H1 (cell line): ENCODE results near the gene HTR4. TPM values are rescaled to one million over a fixed set of nuclear protein-coding genes. Genes with fewer than 3 reads are reported as not detected.

Experiments used
- CTCF ChIA-PET: fragments of 300-600 bp; sonication (Branson Sonifier 250); formaldehyde crosslinking; loops from one replicate; lab custom pipeline; 2021; ENCODE audit not compliant: partially characterized antibody; lab: Charles Lee
- POLR2A ChIA-PET: fragments of 300-600 bp; sonication (Branson Sonifier 250); formaldehyde crosslinking; loops from one replicate; lab custom pipeline; 2021; ENCODE audit warnings: inconsistent platforms; ENCODE audit not compliant: partially characterized antibody; lab: Charles Lee
- DNase-seq, 2 experiments: peaks; one replicate each; pipeline versions ENCODE4 v3.0.0 to v3.0.0-alpha.2; 2010 to 2022; ENCODE audit warnings: low spot score in 2 of 2, low read depth in 1 of 2, mixed read lengths in 1 of 2
- FAIRE-seq: peaks from 2 replicates; lab custom pipeline; 2011; peaks lifted over from hg19 to GRCh38; lab: Jason Lieb, UNC
- H2AFZ ChIP-seq: 2 replicates; pipeline ENCODE4 v1.8.1; 2012; ENCODE audit warnings: low read length, inconsistent platforms
- H2AK5ac ChIP-seq: 2 replicates; pipeline ENCODE4 v1.6.1; 2013; ENCODE audit warnings: low read depth, low read length
- H2BK120ac ChIP-seq: replicated peaks from 2 replicates; pipeline ENCODE3; 2013; ENCODE audit warnings: low read depth, low read length, inconsistent platforms
- H2BK12ac ChIP-seq: 2 replicates; pipeline ENCODE4 v1.6.1; 2013; ENCODE audit warnings: low read depth, low read length
- H2BK15ac ChIP-seq: 2 replicates; pipeline ENCODE4 v1.6.1; 2013; ENCODE audit warnings: low read length
- H2BK20ac ChIP-seq: 2 replicates; pipeline ENCODE4 v1.6.1; 2013; ENCODE audit warnings: low read length
- H2BK5ac ChIP-seq: 2 replicates; pipeline ENCODE4 v1.6.1; 2013; ENCODE audit warnings: low read depth, low read length
- H3K14ac ChIP-seq: 2 replicates; pipeline ENCODE4 v1.6.1; 2013; ENCODE audit warnings: inconsistent platforms; ENCODE audit not compliant: insufficient read length
- H3K18ac ChIP-seq: 2 replicates; pipeline ENCODE4 v1.6.1; 2013; ENCODE audit warnings: low read length; ENCODE audit errors: extremely low read depth
- H3K23ac ChIP-seq: 2 replicates; pipeline ENCODE4 v1.6.1; 2013; ENCODE audit warnings: inconsistent platforms; ENCODE audit not compliant: insufficient read length
- H3K23me2 ChIP-seq: 2 replicates; pipeline ENCODE4 v1.6.1; 2013; ENCODE audit warnings: low read depth, low read length
- H3K27ac ChIP-seq: 2 replicates; pipeline ENCODE4 v1.6.1; 2011; ENCODE audit warnings: low read depth, low read length, inconsistent platforms
- H3K27me3 ChIP-seq, 4 experiments: replicated peaks in 1 of 4; 1 replicate in 1 of 4; 2 replicates in 3 of 4; pipeline versions ENCODE4 v1.6.1 to v1.8.1; 2011 to 2013; ENCODE audit warnings: low read length in 3 of 4, mild to moderate bottlenecking in 3 of 4, inconsistent platforms in 2 of 4, mixed read lengths in 2 of 4, moderate library complexity in 1 of 4; ENCODE audit not compliant: control insufficient read depth in 3 of 4, insufficient read depth in 3 of 4; ENCODE audit errors: extremely low read depth in 1 of 4
- H3K36me3 ChIP-seq, 4 experiments: 2 replicates each; pipeline versions ENCODE4 v1.6.1 to v1.8.1; 2011 to 2013; ENCODE audit warnings: mild to moderate bottlenecking in 4 of 4, low read length in 3 of 4, moderate library complexity in 2 of 4, control low read depth in 1 of 4, inconsistent platforms in 1 of 4; ENCODE audit not compliant: insufficient read depth in 4 of 4, control insufficient read depth in 2 of 4
- H3K4ac ChIP-seq: replicated peaks from 2 replicates; pipeline ENCODE3; 2013; ENCODE audit warnings: low read length, low read depth, mixed read lengths, inconsistent platforms; ENCODE audit not compliant: insufficient read length
- H3K4me1 ChIP-seq, 4 experiments: replicated peaks in 1 of 4; 1 replicate in 1 of 4; 2 replicates in 3 of 4; pipeline versions ENCODE4 v1.6.1 to v1.8.1; 2011 to 2013; ENCODE audit warnings: low read length in 3 of 4, inconsistent platforms in 2 of 4, mixed read lengths in 1 of 4; ENCODE audit not compliant: insufficient read depth in 4 of 4, control insufficient read depth in 3 of 4
- H3K4me2 ChIP-seq, 2 experiments: 2 replicates each; pipeline versions ENCODE4 v1.6.1 to v1.8.1; 2011 to 2013; ENCODE audit warnings: low read depth in 2 of 2, low read length in 2 of 2, control low read depth in 1 of 2, inconsistent platforms in 1 of 2, mild to moderate bottlenecking in 1 of 2; ENCODE audit not compliant: insufficient read depth in 1 of 2
- H3K4me3 ChIP-seq, 4 experiments: fragments of 200-600, 300-600 bp in 1 of 4; sonication (generic), shearing (Covaris generic), sonication (Bioruptor Twin) in 1 of 4; 2 replicates each; pipeline versions ENCODE4 v1.5.1 to v1.8.1; 2011 to 2016; ENCODE audit warnings: low read length in 4 of 4, low read depth in 3 of 4, control low read depth in 2 of 4, inconsistent platforms in 2 of 4, mild to moderate bottlenecking in 2 of 4, mixed read lengths in 1 of 4, moderate library complexity in 1 of 4; ENCODE audit not compliant: insufficient read depth in 2 of 4; ENCODE audit errors: extremely low read depth in 1 of 4
- H3K56ac ChIP-seq: replicated peaks from 2 replicates; pipeline ENCODE3; 2013; ENCODE audit warnings: low read depth, mild to moderate bottlenecking, mixed read lengths, low read length, inconsistent platforms; ENCODE audit not compliant: insufficient read length
- H3K79me1 ChIP-seq: 2 replicates; pipeline ENCODE4 v1.6.1; 2013; ENCODE audit warnings: low read depth, low read length, control low read depth
- H3K79me2 ChIP-seq, 2 experiments: 2 replicates each; pipeline versions ENCODE4 v1.6.1 to v1.8.1; 2012 to 2013; ENCODE audit warnings: low read length in 2 of 2, mild to moderate bottlenecking in 2 of 2, inconsistent platforms in 1 of 2; ENCODE audit not compliant: insufficient read depth in 2 of 2, control insufficient read depth in 1 of 2
- H3K9ac ChIP-seq, 4 experiments: replicated peaks in 1 of 4; 1 replicate in 1 of 4; 2 replicates in 3 of 4; pipeline versions ENCODE4 v1.6.1 to v1.8.1; 2011 to 2013; ENCODE audit warnings: low read depth in 3 of 4, low read length in 3 of 4, control low read depth in 2 of 4, mild to moderate bottlenecking in 2 of 4, moderate library complexity in 2 of 4, inconsistent platforms in 1 of 4; ENCODE audit errors: extremely low read depth in 1 of 4
- H3K9me3 ChIP-seq, 2 experiments: 2 replicates each; pipeline versions ENCODE4 v1.6.1 to v1.8.1; 2012 to 2013; ENCODE audit warnings: mild to moderate bottlenecking in 2 of 2, moderate library complexity in 2 of 2, control low read depth in 1 of 2, inconsistent platforms in 1 of 2, low read depth in 1 of 2, low read length in 1 of 2, mixed read lengths in 1 of 2; ENCODE audit not compliant: insufficient read depth in 2 of 2
- H4K20me1 ChIP-seq, 2 experiments: replicated peaks in 1 of 2; 2 replicates each; pipeline versions ENCODE3 to v1.8.1; 2011 to 2013; ENCODE audit warnings: inconsistent platforms in 2 of 2, low read length in 2 of 2, mild to moderate bottlenecking in 1 of 2; ENCODE audit not compliant: insufficient read depth in 2 of 2, control insufficient read depth in 1 of 2
- H4K5ac ChIP-seq: 2 replicates; pipeline ENCODE4 v1.6.1; 2013; ENCODE audit warnings: low read length, low read depth, mixed read lengths, inconsistent platforms; ENCODE audit not compliant: insufficient read length
- H4K8ac ChIP-seq: 2 replicates; pipeline ENCODE4 v1.8.0; 2013; ENCODE audit warnings: mild to moderate bottlenecking, moderate library complexity, low read length, inconsistent platforms; ENCODE audit not compliant: insufficient read depth; ENCODE audit errors: extremely low read depth
- H4K91ac ChIP-seq: replicated peaks from 2 replicates; pipeline ENCODE3; 2013; ENCODE audit warnings: low read length, mixed read lengths, inconsistent platforms; ENCODE audit not compliant: insufficient read length
- BRCA1 ChIP-seq: IDR thresholded peaks from 2 replicates; pipeline ENCODE4 v1.6.1; 2012; ENCODE audit warnings: low read depth, low read length, improper control_type of control experiment
- CBX5 ChIP-seq: fragments of 300-800, 300-1000 bp; sonication (generic); IDR thresholded peaks from 2 replicates; pipeline ENCODE4 v1.7.1; 2016; ENCODE audit warnings: antibody characterized with exemption, low read length, low read depth
- GABPA ChIP-seq: IDR thresholded peaks from 2 replicates; pipeline ENCODE4 v1.6.1; 2011; ENCODE audit warnings: mild to moderate bottlenecking, low read length, moderate library complexity, borderline replicate concordance; ENCODE audit not compliant: insufficient read depth
- GTF2F1 ChIP-seq: IDR thresholded peaks from 2 replicates; pipeline ENCODE4 v1.6.1; 2012; ENCODE audit warnings: low read depth, low read length, improper control_type of control experiment, borderline replicate concordance
- PHF8 ChIP-seq: fragments of 200-600 bp; sonication (generic); conservative IDR thresholded peaks from 2 replicates; pipeline ENCODE4 v1.7.1; 2012; ENCODE audit warnings: low read depth, mild to moderate bottlenecking, inconsistent platforms, low read length, moderate library complexity
- POLR2A ChIP-seq, 2 experiments: IDR thresholded peaks; 1 replicate in 1 of 2; 2 replicates in 1 of 2; pipeline ENCODE4 v1.6.1; 2011; ENCODE audit warnings: low read depth in 2 of 2, low read length in 2 of 2, mild to moderate bottlenecking in 2 of 2; ENCODE audit errors: control extremely low read depth in 1 of 2
- SIRT6 ChIP-seq: IDR thresholded peaks from one replicate; pipeline ENCODE4 v1.7.1; 2012; ENCODE audit warnings: low read length, inconsistent platforms
- SIX5 ChIP-seq: IDR thresholded peaks from 2 replicates; pipeline ENCODE4 v1.6.1; 2011; ENCODE audit warnings: mild to moderate bottlenecking, low read depth, low read length
- SP4 ChIP-seq: IDR thresholded peaks from 2 replicates; pipeline ENCODE4 v1.6.1; 2012; ENCODE audit warnings: low read length, inconsistent platforms
- WGBS, 2 experiments: shearing (Covaris generic) in 1 of 2; methylation state at CpG; one replicate each; pipeline versions ENCODE4 v1.1.6 to v1.1.7; 2013 to 2015; ENCODE audit warnings: low lambda C conversion rate in 2 of 2, mixed read lengths in 2 of 2, inconsistent platforms in 1 of 2, low coverage in 1 of 2, missing lambda C conversion rate in 1 of 2; ENCODE audit not compliant: insufficient replicate concordance in 2 of 2, insufficient coverage in 1 of 2, insufficient read length in 1 of 2; ENCODE audit errors: extremely low coverage in 1 of 2, missing lambda C conversion rate in 1 of 2; 5-methylcytosine and 5-hydroxymethylcytosine counted together
- polyA plus RNA-seq, 7 experiments: library from polyadenylated mRNA; depleted of rRNA in 3 of 7; stranded (reverse) in 5 of 7; unstranded in 2 of 7; fragments of >200 nt in 5 of 7; fragments of 200-250 nt in 2 of 7; gene quantifications; 1 replicate in 5 of 7; 2 replicates in 1 of 7; 4 replicates in 1 of 7; pipeline versions ENCODE4 v1.2.1 to v1.2.3, GENCODE V29; 2011 to 2013; ENCODE audit warnings: missing spikeins in 2 of 7, mixed read lengths in 2 of 7
- total RNA-seq: library from RNA; stranded (reverse); fragmentation: NEBNext Ultra II Directional; extraction: Animal tissue kit (Norgen Biotek cat#: 25700); gene quantifications from 2 replicates; pipeline ENCODE4 v1.2.1, GENCODE V29; 2021
- TF ChIP-seq, protein P1 (sequence below): IDR thresholded peaks from 2 replicates; pipeline ENCODE4 v1.6.1; 2012; ENCODE audit warnings: inconsistent platforms

HTR4 gene
- total and polyA plus RNA-seq, 2 of the 8 experiments (the other 6 are each of a cell fraction or from before 2014, with no cell fraction given) = not detected

- H2BK120ac ChIP-seq = no peak overlapping the region
- no peaks in the 10 kb centered on the region for H3K4me1 ChIP-seq
- WGBS, 2 experiments = 84% methylated on average over 2 of the region's 2 CpGs; no CpG with 5 or more reads in 1 of the 2 experiments
- ChIA-PET POLR2A (no interaction called here), CTCF (interaction anchor here (2.4 to 10.7 kb wide), 2 partner anchors 292 kb away, joined by 11 to 231 read pairs; no protein-coding TSS in a partner anchor)
- no peaks in the 10 kb centered on the region for H3K79me1 ChIP-seq
- H2BK15ac ChIP-seq = no peak overlapping the region
- H3K27me3 ChIP-seq = no peaks in the 10 kb centered on the region
- no peak overlapping the region for H2AK5ac ChIP-seq
- FAIRE-seq (no peak), DNase-seq (no peak)
- H2AFZ ChIP-seq = no peak overlapping the region
- H3K4me2 ChIP-seq = no peak overlapping the region
- no peak overlapping the region for H3K4me3 ChIP-seq
- no peak overlapping the region for H2BK5ac ChIP-seq
- H4K8ac ChIP-seq = no peak overlapping the region
- H3K23ac ChIP-seq = no peak overlapping the region
- H4K5ac ChIP-seq = no peak overlapping the region
- no peak overlapping the region for H4K91ac ChIP-seq
- H3K79me2 ChIP-seq = no peaks in the 10 kb centered on the region
- no peaks in the 10 kb centered on the region for H4K20me1 ChIP-seq
- H3K56ac ChIP-seq = no peak overlapping the region
- peaks cover 0 to 44% (median 30%) of the 10 kb centered on the region in 4 experiments; a peak in 7 of 8 replicates for H3K36me3 ChIP-seq
- no peak overlapping the region for H3K9ac ChIP-seq
- no peaks in the 10 kb centered on the region for H3K23me2 ChIP-seq
- no peak overlapping the region for H3K14ac ChIP-seq
- H2BK20ac ChIP-seq = no peak overlapping the region
- no peak overlapping the region for H3K27ac ChIP-seq
- H3K9me3 ChIP-seq = no peaks in the 10 kb centered on the region
- H3K4ac ChIP-seq = no peak overlapping the region
- no peak overlapping the region for H2BK12ac ChIP-seq
- no peak overlapping the region for H3K18ac ChIP-seq
- TF ChIP-seq GABPA (no peak), BRCA1 (no peak), POLR2A (IDR thresholded peaks at IDR 0.05; ENCODE audit: control extremely low read depth in 1 of 2, low read depth in 2 of 2, low read length in 2 of 2) (no peak), GTF2F1 (no peak), SIRT6 (no peak), CBX5 (no peak), PHF8 (no peak), SP4 (no peak), SIX5 (no peak)
- TF ChIP-seq, protein P1, sequence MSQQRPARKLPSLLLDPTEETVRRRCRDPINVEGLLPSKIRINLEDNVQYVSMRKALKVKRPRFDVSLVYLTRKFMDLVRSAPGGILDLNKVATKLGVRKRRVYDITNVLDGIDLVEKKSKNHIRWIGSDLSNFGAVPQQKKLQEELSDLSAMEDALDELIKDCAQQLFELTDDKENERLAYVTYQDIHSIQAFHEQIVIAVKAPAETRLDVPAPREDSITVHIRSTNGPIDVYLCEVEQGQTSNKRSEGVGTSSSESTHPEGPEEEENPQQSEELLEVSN = no peak
Observed at GRCh38 chr5:148438933-148439332, 215.4 kb downstream of the HTR4 start.
